IMR-90 (cell line): ENCODE measurements around the gene KAZN. TPM values are rescaled to one million over a fixed set of nuclear protein-coding genes. Genes with fewer than 3 reads are reported as not detected.

Experiments
- ATAC-seq: fragments of 200-7000 bp; cut with Tn5 transposase; 2 replicates; pipeline ENCODE4 v1.9.1; 2020; ENCODE audit warnings: low read depth, mild to moderate bottlenecking, moderate library complexity
- BruUV-seq: library from RNA; stranded (reverse); fragments of 400-500 nt; replicated peaks from 2 replicates; lab custom pipeline; 2021; lab: Mats Ljungman, UMichigan
- CTCF ChIA-PET: fragments of 300-600 bp; formaldehyde crosslinking; extraction: SDS; loops from one replicate; lab custom pipeline; 2021; ENCODE audit warnings: antibody characterized with exemption; lab: Yijun Ruan, JAX
- POLR2A ChIA-PET: fragments of 300-600 bp; sonication (Branson Sonifier 250); formaldehyde crosslinking; loops from one replicate; lab custom pipeline; 2022; ENCODE audit warnings: antibody characterized with exemption; ENCODE audit not compliant: unreplicated experiment; lab: Charles Lee
- DNase-seq: peaks from one replicate; pipeline ENCODE4 v3.0.0; 2013
- H2AFZ ChIP-seq: replicated peaks from 2 replicates; pipeline ENCODE3; 2013; ENCODE audit warnings: low read length, mild to moderate bottlenecking; ENCODE audit not compliant: poor library complexity
- H2AK5ac ChIP-seq: 2 replicates; pipeline ENCODE4 v1.6.1; 2013; ENCODE audit warnings: low read depth, low read length, inconsistent platforms
- H2AK9ac ChIP-seq: replicated peaks from 2 replicates; pipeline ENCODE3; 2013; ENCODE audit warnings: mild to moderate bottlenecking, low read depth, low read length, moderate library complexity; ENCODE audit not compliant: poor library complexity
- H2BK120ac ChIP-seq: 2 replicates; pipeline ENCODE4 v1.6.1; 2013; ENCODE audit warnings: low read depth, low read length, inconsistent platforms
- H2BK15ac ChIP-seq: 3 replicates; pipeline ENCODE4 v1.6.1; 2013; ENCODE audit warnings: low read depth, low read length, inconsistent platforms
- H2BK20ac ChIP-seq: 2 replicates; pipeline ENCODE4 v1.6.1; 2013; ENCODE audit warnings: low read depth, mild to moderate bottlenecking, inconsistent platforms, low read length, moderate library complexity
- H2BK5ac ChIP-seq: 2 replicates; pipeline ENCODE4 v1.6.1; 2013; ENCODE audit warnings: mild to moderate bottlenecking, low read depth, low read length, inconsistent platforms; ENCODE audit not compliant: poor library complexity, severe bottlenecking
- H3K14ac ChIP-seq: replicated peaks from 2 replicates; pipeline ENCODE4 v1.6.1; 2013; ENCODE audit warnings: low read depth, low read length, inconsistent platforms
- H3K18ac ChIP-seq: 2 replicates; pipeline ENCODE4 v1.6.1; 2013; ENCODE audit warnings: low read depth, low read length, control low read depth
- H3K23ac ChIP-seq: 2 replicates; pipeline ENCODE4 v1.6.1; 2013; ENCODE audit warnings: low read depth, low read length, inconsistent platforms
- H3K27ac ChIP-seq: 2 replicates; pipeline ENCODE4 v1.5.1; 2013; ENCODE audit warnings: mild to moderate bottlenecking, control low read depth, low read length; ENCODE audit not compliant: insufficient read depth
- H3K27me3 ChIP-seq: 2 replicates; pipeline ENCODE4 v1.6.1; 2013; ENCODE audit warnings: low read length; ENCODE audit not compliant: control insufficient read depth, insufficient read depth
- H3K36me3 ChIP-seq: 2 replicates; pipeline ENCODE4 v1.6.1; 2013; ENCODE audit warnings: low read length, mixed read lengths; ENCODE audit not compliant: control insufficient read depth, insufficient read depth
- H3K4ac ChIP-seq: 2 replicates; pipeline ENCODE4 v1.6.1; 2013; ENCODE audit warnings: low read depth, low read length, inconsistent platforms
- H3K4me1 ChIP-seq: 2 replicates; pipeline ENCODE4 v1.6.1; 2013; ENCODE audit warnings: low read length, mixed read lengths; ENCODE audit not compliant: control insufficient read depth, insufficient read depth
- H3K4me2 ChIP-seq: 2 replicates; pipeline ENCODE4 v1.6.1; 2013; ENCODE audit warnings: low read depth, mild to moderate bottlenecking, control low read depth, low read length, moderate library complexity
- H3K4me3 ChIP-seq: 2 replicates; pipeline ENCODE4 v1.5.1; 2013; ENCODE audit warnings: low read depth, mild to moderate bottlenecking, control low read depth, low read length, moderate library complexity; ENCODE audit not compliant: insufficient read depth
- H3K56ac ChIP-seq: 2 replicates; pipeline ENCODE4 v1.6.1; 2013; ENCODE audit warnings: low read length, inconsistent platforms; ENCODE audit not compliant: insufficient read depth; ENCODE audit errors: extremely low read depth
- H3K79me1 ChIP-seq, 2 experiments: 2 replicates each; pipeline ENCODE4 v1.6.1; 2013; ENCODE audit warnings: low read length in 2 of 2, inconsistent platforms in 1 of 2, low read depth in 1 of 2
- H3K9ac ChIP-seq: 2 replicates; pipeline ENCODE4 v1.6.1; 2013; ENCODE audit warnings: low read depth, low read length, control low read depth
- H3K9me1 ChIP-seq: 2 replicates; pipeline ENCODE4 v1.6.1; 2013; ENCODE audit warnings: low read length, inconsistent platforms; ENCODE audit not compliant: insufficient read depth
- H3K9me3 ChIP-seq: 2 replicates; pipeline ENCODE4 v1.6.1; 2013; ENCODE audit warnings: low read length; ENCODE audit not compliant: control insufficient read depth, insufficient read depth
- H4K20me1 ChIP-seq: 2 replicates; pipeline ENCODE4 v1.6.1; 2013; ENCODE audit warnings: low read length, inconsistent platforms; ENCODE audit not compliant: insufficient read depth
- H4K5ac ChIP-seq: 2 replicates; pipeline ENCODE4 v1.6.1; 2013; ENCODE audit warnings: mild to moderate bottlenecking, low read depth, low read length, control low read depth
- H4K8ac ChIP-seq, 2 experiments: 2 replicates each; pipeline ENCODE4 v1.6.1; 2013; ENCODE audit warnings: low read depth in 2 of 2, low read length in 2 of 2, control low read depth in 1 of 2, inconsistent platforms in 1 of 2
- H4K91ac ChIP-seq: 2 replicates; pipeline ENCODE4 v1.6.1; 2013; ENCODE audit warnings: low read depth, low read length, inconsistent platforms; ENCODE audit not compliant: insufficient read depth
- BHLHE40 ChIP-seq: fragments of 150-350 bp; IDR thresholded peaks from 2 replicates; pipeline ENCODE4 v1.6.1; 2016; ENCODE audit warnings: mild to moderate bottlenecking, low read depth, low read length
- CEBPB ChIP-seq: IDR thresholded peaks from 2 replicates; pipeline ENCODE4 v1.6.1; 2012; ENCODE audit warnings: low read depth, low read length, improper control_type of control experiment
- ELK1 ChIP-seq: fragments of 150-350 bp; IDR thresholded peaks from 2 replicates; pipeline ENCODE4 v1.6.1; 2016; ENCODE audit warnings: low read depth, mild to moderate bottlenecking, low read length, moderate library complexity, borderline replicate concordance
- MAFK ChIP-seq: IDR thresholded peaks from 2 replicates; pipeline ENCODE4 v1.6.1; 2012; ENCODE audit warnings: low read depth, low read length, improper control_type of control experiment
- MXI1 ChIP-seq: IDR thresholded peaks from 2 replicates; pipeline ENCODE4 v1.6.1; 2012; ENCODE audit warnings: low read depth, mild to moderate bottlenecking, low read length, moderate library complexity, borderline replicate concordance
- NFE2L2 ChIP-seq: fragments of 150-350 bp; IDR thresholded peaks from 2 replicates; pipeline ENCODE4 v1.6.1; 2016; ENCODE audit warnings: low read depth, mild to moderate bottlenecking, low read length
- RAD21 ChIP-seq: IDR thresholded peaks from 2 replicates; pipeline ENCODE4 v1.6.1; 2012; ENCODE audit warnings: low read length, improper control_type of control experiment
- RCOR1 ChIP-seq: IDR thresholded peaks from 2 replicates; pipeline ENCODE4 v1.6.1; 2012; ENCODE audit warnings: mild to moderate bottlenecking, low read length, improper control_type of control experiment; ENCODE audit not compliant: insufficient replicate concordance
- SMC3 ChIP-seq: fragments of 150-350 bp; IDR thresholded peaks from 2 replicates; pipeline ENCODE4 v1.6.1; 2016; ENCODE audit warnings: low read depth, mild to moderate bottlenecking, antibody characterized with exemption, low read length, moderate library complexity
- WGBS, 2 experiments: methylation state at CpG; one replicate each; pipeline versions ENCODE4 v1.1.5 to v1.1.7; 2013; ENCODE audit warnings: missing lambda C conversion rate in 2 of 2; ENCODE audit not compliant: insufficient read length in 1 of 2; ENCODE audit errors: extremely low coverage in 2 of 2; 5-methylcytosine and 5-hydroxymethylcytosine counted together
- dilution Hi-C: fragments of 300-500 bp; cut with HindIII; formaldehyde crosslinking; loops from one replicate; pipeline ENCODE4 v1.14.3; 2018; ENCODE audit warnings: low sequenced_read_pairs; ENCODE audit not compliant: unreplicated experiment
- in situ Hi-C: fragments of 300-500 bp; cut with MboI; formaldehyde crosslinking; loops from 3 replicates; pipeline ENCODE4 v1.14.3; 2019; ENCODE audit warnings: low sequenced_read_pairs, inconsistent platforms, mixed read lengths
- intact Hi-C: fragments of 100-400 bp; cut with micrococcal nuclease; formaldehyde crosslinking; loops from 2 replicates; pipeline ENCODE4 v1.10.0; 2022
- polyA plus RNA-seq, 3 experiments: library from polyadenylated mRNA; depleted of rRNA; stranded (reverse); fragments of >200 nt; gene quantifications; 2 replicates each; pipeline ENCODE4 v1.2.3, GENCODE V29; 2012; ENCODE audit warnings: low replicate concordance in 1 of 3
- total RNA-seq: library from RNA; depleted of rRNA; stranded (reverse); fragments of >200 nt; gene quantifications from 2 replicates; pipeline ENCODE4 v1.2.3, GENCODE V29; 2012

KAZN gene
- total and polyA plus RNA-seq, 2 of the 4 experiments (the other 2 are of a cell fraction), result 5.2 to 10.5 TPM

GRCh38 chr1:14553711-14554110, 44.8 kb upstream of the KAZN start:
- Histone ChIP-seq H3K27me3 (no peaks in the 10 kb centered on the region; the same call in 1 of the 2 replicates), H2AK9ac (no peak overlapping the region), H3K23ac (no peak overlapping the region), H3K36me3 (no peaks in the 10 kb centered on the region), H3K79me1 (no peaks in the 10 kb centered on the region), H3K14ac (no peak overlapping the region), H4K91ac (no peak overlapping the region), H2BK5ac (no peak overlapping the region), H3K4ac (no peak overlapping the region), H2BK120ac (no peak overlapping the region), H2BK20ac (no peak overlapping the region), H3K9me3 (no peaks in the 10 kb centered on the region), H3K56ac (no peak overlapping the region), H2AK5ac (no peak overlapping the region), H3K4me3 (no peak overlapping the region), H2BK15ac (no peak overlapping the region), H3K27ac (no peak overlapping the region), H4K5ac (no peak overlapping the region), H3K9me1 (no peaks in the 10 kb centered on the region), H4K20me1 (no peaks in the 10 kb centered on the region), H4K8ac (no peak overlapping the region), H3K18ac (no peak overlapping the region), H3K4me2 (no peak overlapping the region), H3K9ac (no peak overlapping the region), H3K4me1 (no peaks in the 10 kb centered on the region), H2AFZ (no peak overlapping the region)
- no peak for DNase-seq
- in situ Hi-C loops, result no loop called here
- CTCF ChIA-PET, result no interaction called here
- BruUV-seq, result no TSS peak
- no peak for ATAC-seq
- dilution Hi-C loops, result no loop called here
- WGBS, 2 experiments, result no CpG with 5 or more reads among the region's 7 CpGs
- intact Hi-C loops, result no loop called here
- POLR2A ChIA-PET, result no interaction called here
- no peak for TF ChIP-seq MXI1
- TF ChIP-seq CEBPB, result no peak
- no peak for TF ChIP-seq SMC3
- no peak for TF ChIP-seq NFE2L2
- no peak for TF ChIP-seq BHLHE40
- no peak for TF ChIP-seq ELK1
- no peak for TF ChIP-seq RAD21
- no peak for TF ChIP-seq RCOR1
- no peak for TF ChIP-seq MAFK
